K562 (cell line): ENCODE data around the gene EVA1A. TPM values are rescaled to one million over a fixed set of nuclear protein-coding genes. Genes with fewer than 3 reads are reported as not detected.

Experiments used
- ATAC-seq: fragments of 200-7000 bp; cut with Tn5 transposase; 3 replicates; pipeline ENCODE4 v1.9.1; 2020; ENCODE audit warnings: moderate library complexity
- BruUV-seq: library from RNA; stranded (reverse); fragments of 400-500 nt; replicated peaks from 2 replicates; lab custom pipeline; 2021; lab: Mats Ljungman, UMichigan
- CTCF ChIA-PET: fragments of 300-600 bp; formaldehyde crosslinking; extraction: SDS; loops from one replicate; lab custom pipeline; 2021; ENCODE audit warnings: low intra/inter-chr PET ratio; lab: Yijun Ruan, JAX
- POLR2A ChIA-PET: fragments of 300-600, 350-650 bp; sonication (Branson Sonifier 250); formaldehyde crosslinking; extraction: SDS; loops from one replicate; lab custom pipeline; 2021; ENCODE audit warnings: antibody characterized with exemption, inconsistent platforms; lab: Yijun Ruan, JAX
- DNase-seq, 4 experiments: peaks; one replicate each; pipeline versions ENCODE4 v3.0.0 to v3.0.0-alpha.2; 2011 to 2018; ENCODE audit warnings: low spot score in 3 of 4, mixed read lengths in 3 of 4; ENCODE audit errors: extremely low read depth in 1 of 4
- FAIRE-seq: peaks from 2 replicates; lab custom pipeline; 2011; peaks lifted over from hg19 to GRCh38; lab: Jason Lieb, UNC
- H2AFZ ChIP-seq: 2 replicates; pipeline ENCODE4 v1.6.0; 2011; ENCODE audit warnings: low read depth, low read length, control low read depth, inconsistent platforms
- H3K27ac ChIP-seq: fragments of 200-600 bp; 3 replicates; pipeline ENCODE4 v1.8.0; 2011; ENCODE audit warnings: low read depth, mild to moderate bottlenecking, control low read depth, inconsistent platforms, low read length, moderate library complexity, mixed read lengths; ENCODE audit errors: extremely low read depth
- H3K27me3 ChIP-seq, 2 experiments: fragments of 300-600 bp in 1 of 2; 2 replicates in 1 of 2; 3 replicates in 1 of 2; pipeline versions ENCODE4 v1.6.0 to v1.8.0; 2011; ENCODE audit warnings: inconsistent platforms in 2 of 2, low read length in 2 of 2, mild to moderate bottlenecking in 1 of 2, mixed read lengths in 1 of 2, moderate library complexity in 1 of 2; ENCODE audit not compliant: control insufficient read depth in 2 of 2, insufficient read depth in 2 of 2
- H3K36me3 ChIP-seq: fragments of 300-600 bp; 3 replicates; pipeline ENCODE4 v1.8.0; 2011; ENCODE audit warnings: mild to moderate bottlenecking, low read length, inconsistent platforms; ENCODE audit not compliant: control insufficient read depth, insufficient read depth
- H3K4me1 ChIP-seq, 2 experiments: fragments of 200-600 bp in 1 of 2; replicated peaks in 1 of 2; 2 replicates in 1 of 2; 3 replicates in 1 of 2; pipeline versions ENCODE4 v1.5.1 to v1.8.0; 2011; ENCODE audit warnings: inconsistent platforms in 2 of 2, low read length in 2 of 2, mild to moderate bottlenecking in 1 of 2, mixed read lengths in 1 of 2, moderate library complexity in 1 of 2; ENCODE audit not compliant: control insufficient read depth in 2 of 2, insufficient read depth in 2 of 2
- H3K4me2 ChIP-seq: 2 replicates; pipeline ENCODE4 v1.6.1; 2011; ENCODE audit warnings: low read length, control low read depth, inconsistent platforms, mixed read lengths; ENCODE audit not compliant: insufficient read depth
- H3K4me3 ChIP-seq: fragments of 200-600 bp; sonication (generic), shearing (Covaris generic); 2 replicates; pipeline ENCODE4 v1.5.1; 2016; ENCODE audit warnings: control low read depth, inconsistent platforms
- H3K79me2 ChIP-seq: fragments of 200-600 bp; 3 replicates; pipeline ENCODE4 v1.8.0; 2011; ENCODE audit warnings: low read length, inconsistent platforms; ENCODE audit not compliant: control insufficient read depth, insufficient read depth
- H3K9ac ChIP-seq, 2 experiments: 2 replicates each; pipeline versions ENCODE4 v1.6.0 to v1.6.1; 2011; ENCODE audit warnings: low read depth in 2 of 2, low read length in 2 of 2, control low read depth in 1 of 2, inconsistent platforms in 1 of 2, mild to moderate bottlenecking in 1 of 2, mixed read lengths in 1 of 2; ENCODE audit not compliant: insufficient read depth in 1 of 2
- H3K9me1 ChIP-seq: one replicate; pipeline ENCODE4 v1.6.0; 2011; ENCODE audit warnings: inconsistent platforms, mild to moderate bottlenecking, low read length, moderate library complexity; ENCODE audit not compliant: control insufficient read depth, insufficient read depth
- H3K9me3 ChIP-seq: replicated peaks from 2 replicates; pipeline ENCODE4 v1.5.1; 2011; ENCODE audit warnings: low read depth, low read length, inconsistent platforms; ENCODE audit not compliant: control insufficient read depth, insufficient read depth
- H4K20me1 ChIP-seq: replicated peaks from 2 replicates; pipeline ENCODE4 v1.6.1; 2011; ENCODE audit warnings: low read length, inconsistent platforms, mixed read lengths; ENCODE audit not compliant: control insufficient read depth, insufficient read depth
- CXXC5 ChIP-seq: fragments of 250-450 bp; sonication (Bioruptor Pico); IDR thresholded peaks from 2 replicates; pipeline ENCODE4 v1.8.0; 2022; ENCODE audit warnings: inconsistent platforms, mild to moderate bottlenecking, moderate library complexity
- ETS2 ChIP-seq: IDR thresholded peaks from 2 replicates; pipeline ENCODE4 v1.6.1; 2016; ENCODE audit warnings: borderline replicate concordance, missing genetic modification characterization, mild to moderate bottlenecking, moderate library complexity, missing compliant biosample characterization; ENCODE audit not compliant: poor library complexity, severe bottlenecking
- HCFC1 ChIP-seq: IDR thresholded peaks from 2 replicates; pipeline ENCODE4 v1.6.1; 2012; ENCODE audit warnings: low read depth, low read length, improper control_type of control experiment
- HMBOX1 ChIP-seq: sonication (generic); IDR thresholded peaks from 2 replicates; pipeline ENCODE4 v1.6.1; 2016
- NUFIP1 ChIP-seq: fragments of 450-650 bp; IDR thresholded peaks from 2 replicates; pipeline ENCODE4 v1.6.1; 2018; ENCODE audit not compliant: partially characterized antibody
- RAD51 ChIP-seq: fragments of 450-650 bp; IDR thresholded peaks from 2 replicates; pipeline ENCODE4 v1.7.1; 2016; ENCODE audit warnings: low read depth, mild to moderate bottlenecking, borderline replicate concordance
- RCOR1 ChIP-seq, 2 experiments: IDR thresholded peaks; 2 replicates each; pipeline ENCODE4 v1.6.1; 2012; ENCODE audit warnings: low read depth in 2 of 2, low read length in 2 of 2, borderline replicate concordance in 1 of 2, improper control_type of control experiment in 1 of 2
- SAP30 ChIP-seq: fragments of 200-600 bp; sonication (generic); IDR thresholded peaks from 2 replicates; pipeline ENCODE4 v1.6.1; 2012; ENCODE audit warnings: borderline replicate concordance, low read depth, mild to moderate bottlenecking, moderate library complexity, low read length, control low read depth, inconsistent platforms; ENCODE audit not compliant: insufficient read depth, poor library complexity, severe bottlenecking
- TSHZ1 ChIP-seq: fragments of 250-450 bp; sonication (Bioruptor Pico); IDR thresholded peaks from 2 replicates; pipeline ENCODE4 v1.4.0; 2020; ENCODE audit warnings: mild to moderate bottlenecking, moderate library complexity
- ZBTB7A ChIP-seq: IDR thresholded peaks from 2 replicates; pipeline ENCODE4 v1.6.1; 2011; ENCODE audit warnings: low read depth, mild to moderate bottlenecking, low read length, moderate library complexity, borderline replicate concordance; ENCODE audit not compliant: control insufficient read depth
- ZFP30 ChIP-seq: fragments of 250-450 bp; sonication (Bioruptor Pico); IDR thresholded peaks from 2 replicates; pipeline ENCODE4 v1.8.0; 2022; ENCODE audit warnings: moderate library complexity, mild to moderate bottlenecking, inconsistent platforms, borderline replicate concordance
- ZNF609 ChIP-seq: sonication (generic); formaldehyde crosslinking; IDR thresholded peaks from 2 replicates; pipeline ENCODE4 v1.8.1; 2023; ENCODE audit warnings: missing genetic modification reagents, mild to moderate bottlenecking, borderline replicate concordance
- ZSCAN29 ChIP-seq: fragments of 450-650 bp; IDR thresholded peaks from 2 replicates; pipeline ENCODE4 v1.6.1; 2017
- WGBS: fragments of 100-300 bp; shearing (Covaris generic); methylation state at CpG from one replicate; pipeline ENCODE4 v1.1.6; 2016; ENCODE audit warnings: low coverage, mixed read lengths; ENCODE audit not compliant: insufficient coverage; ENCODE audit errors: missing lambda C conversion rate; 5-methylcytosine and 5-hydroxymethylcytosine counted together
- in situ Hi-C: fragments of 300-500 bp; cut with MboI; formaldehyde crosslinking; loops from 4 replicates; pipeline ENCODE4 v1.15.0; 2018; ENCODE audit warnings: inconsistent platforms, mixed read lengths
- intact Hi-C: fragments of 100-400 bp; cut with micrococcal nuclease; formaldehyde crosslinking; loops from 2 replicates; pipeline ENCODE4 v1.14.2; 2022
- polyA plus RNA-seq, 8 experiments: library from polyadenylated mRNA; depleted of rRNA in 4 of 8; stranded (reverse) in 5 of 8; unstranded in 3 of 8; fragments of >200 nt; fragmentation: Nextera tagmentation in 2 of 8; fragmentation: Illumina TruSeq in 1 of 8; extraction: Ambion mirVana in 2 of 8; extraction: Trizol in 1 of 8; gene quantifications; 2 replicates each; pipeline versions ENCODE4 v1.2.1 to v1.2.3, GENCODE V29; 2011 to 2014; ENCODE audit warnings: inconsistent platforms in 1 of 8, missing spikeins in 1 of 8
- total RNA-seq, 7 experiments: library from RNA; depleted of rRNA in 6 of 7; stranded (reverse); fragments of >200 nt in 6 of 7; fragmentation: Illumina TruSeq in 2 of 7; extraction: Trizol in 2 of 7; gene quantifications; 2 replicates each; pipeline versions ENCODE4 v1.2.1 to v1.2.3, GENCODE V29; 2011 to 2021; ENCODE audit warnings: low replicate concordance in 1 of 7

EVA1A gene
- total and polyA plus RNA-seq, 9 of the 15 experiments (the other 6 are each of a cell fraction or from before 2014, with no cell fraction given) = not detected

- CTCF ChIA-PET = no interaction called here
- intact Hi-C loops = loop anchor here (10.0 kb wide), 2 partner anchors 290 to 530 kb away; no protein-coding TSS in a partner anchor
- TF ChIP-seq HCFC1 (no peak), ZFP30 (CRISPR knock-in tag) (no peak), ZBTB7A (no peak), RCOR1 (IDR thresholded peaks at IDR 0.05; ENCODE audit: borderline replicate concordance in 1 of 2, low read depth in 2 of 2, low read length in 2 of 2) (no peak), TSHZ1 (CRISPR knock-in tag) (no peak), NUFIP1 (no peak), ZSCAN29 (no peak), ETS2 (no peak), SAP30 (no peak), ZNF609 (CRISPR knock-in tag) (no peak), HMBOX1 (no peak), RAD51 (no peak), CXXC5 (no peak)
Observed at GRCh38 chr2:75604484-75604883, 43.7 kb upstream of the EVA1A start.

More at GRCh38 chr2:75604484-75604883, 43.7 kb upstream of the EVA1A start:
- no peaks in the 10 kb centered on the region for H3K9me3 ChIP-seq
- FAIRE-seq (no peak), DNase-seq (no peak), ATAC-seq (no peak)
- H3K4me2 ChIP-seq = no peak overlapping the region
- H3K9me1 ChIP-seq = no peaks in the 10 kb centered on the region
- H3K27ac ChIP-seq = no peak overlapping the region
- H2AFZ ChIP-seq = no peak overlapping the region
- WGBS = 0% methylated on average over 4 of the region's 4 CpGs
- in situ Hi-C loops = loop anchor here (10.0 to 25.0 kb wide), 3 partner anchors 140 to 892 kb away; no protein-coding TSS in a partner anchor
- POLR2A ChIA-PET = no interaction called here
- no peaks in the 10 kb centered on the region; the same call in 1 of the 2 replicates for H4K20me1 ChIP-seq
- no peaks in the 10 kb centered on the region for H3K79me2 ChIP-seq
- H3K9ac ChIP-seq = no peak overlapping the region
- no peaks in the 10 kb centered on the region for H3K36me3 ChIP-seq
- H3K4me3 ChIP-seq = no peak overlapping the region
- H3K4me1 ChIP-seq = peaks cover 0 to 3% of the 10 kb centered on the region in 2 experiments; a peak in 2 of 5 replicates
- BruUV-seq = no TSS peak
- peaks cover 0 to 21% of the 10 kb centered on the region in 2 experiments; a peak in 2 of 5 replicates for H3K27me3 ChIP-seq
